ENCODE measurements around the gene ACKR1. TPM values are rescaled to one million over a fixed set of nuclear protein-coding genes. Genes with fewer than 3 reads are reported as not detected.

Gene ACKR1
- total RNA-seq, 4 donors from 2014 or later, result 5.4 to 51.2 (median 21.5) TPM

GRCh38 chr1:159187647-159188374 lies 16.9 kb upstream of the ACKR1 start:
- no peaks in the 10 kb centered on the region for H3K9me3 ChIP-seq
- no peaks in the 10 kb centered on the region for H3K27me3 ChIP-seq
- H3K36me3 ChIP-seq, result no peaks in the 10 kb centered on the region
- DNase-seq, result no peak
- peak overlapping the region in 1 of 4 donors; percentile 11 for H3K27ac ChIP-seq
- H3K4me1 ChIP-seq, result no peaks in the 10 kb centered on the region
- no peak for TF ChIP-seq POLR2A (IDR thresholded peaks at IDR 0.05)
- TF ChIP-seq, protein P1, sequence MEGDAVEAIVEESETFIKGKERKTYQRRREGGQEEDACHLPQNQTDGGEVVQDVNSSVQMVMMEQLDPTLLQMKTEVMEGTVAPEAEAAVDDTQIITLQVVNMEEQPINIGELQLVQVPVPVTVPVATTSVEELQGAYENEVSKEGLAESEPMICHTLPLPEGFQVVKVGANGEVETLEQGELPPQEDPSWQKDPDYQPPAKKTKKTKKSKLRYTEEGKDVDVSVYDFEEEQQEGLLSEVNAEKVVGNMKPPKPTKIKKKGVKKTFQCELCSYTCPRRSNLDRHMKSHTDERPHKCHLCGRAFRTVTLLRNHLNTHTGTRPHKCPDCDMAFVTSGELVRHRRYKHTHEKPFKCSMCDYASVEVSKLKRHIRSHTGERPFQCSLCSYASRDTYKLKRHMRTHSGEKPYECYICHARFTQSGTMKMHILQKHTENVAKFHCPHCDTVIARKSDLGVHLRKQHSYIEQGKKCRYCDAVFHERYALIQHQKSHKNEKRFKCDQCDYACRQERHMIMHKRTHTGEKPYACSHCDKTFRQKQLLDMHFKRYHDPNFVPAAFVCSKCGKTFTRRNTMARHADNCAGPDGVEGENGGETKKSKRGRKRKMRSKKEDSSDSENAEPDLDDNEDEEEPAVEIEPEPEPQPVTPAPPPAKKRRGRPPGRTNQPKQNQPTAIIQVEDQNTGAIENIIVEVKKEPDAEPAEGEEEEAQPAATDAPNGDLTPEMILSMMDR (IDR thresholded peaks at IDR 0.05), result no peak
- H3K4me3 ChIP-seq, result peak overlapping the region; percentile 13 to 30 (median 28)

DNA sequence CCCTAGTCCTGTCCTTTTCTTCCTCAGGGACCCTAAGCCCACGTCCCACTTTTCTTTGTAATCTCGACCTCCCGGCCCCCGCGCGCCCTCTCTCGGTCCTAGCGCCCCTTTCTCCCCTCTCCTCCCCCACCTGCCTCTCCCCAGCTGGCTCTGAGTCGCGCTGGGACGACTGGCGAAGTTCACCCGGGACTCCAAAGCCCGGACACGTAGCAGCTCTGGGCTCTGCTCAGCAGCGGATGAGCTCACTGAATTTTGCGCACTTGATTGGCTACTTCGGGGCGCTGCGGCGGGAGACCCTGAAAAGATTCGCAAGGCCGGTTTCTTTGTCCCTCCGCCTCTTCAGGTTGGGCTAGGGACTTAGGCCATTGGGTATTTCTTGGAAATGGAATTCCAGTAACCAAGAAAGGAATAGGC lies 16.3 kb upstream of the ACKR1 start:
- Histone ChIP-seq H3K27ac (peak overlapping the region in 1 of 4 donors; percentile 11), H3K4me1 (no peaks in the 10 kb centered on the region), H3K36me3 (no peaks in the 10 kb centered on the region), H3K27me3 (no peaks in the 10 kb centered on the region), H3K4me3 (peak overlapping the region; percentile 13 to 30 (median 28)), H3K9me3 (no peaks in the 10 kb centered on the region)
- peak in 2 of 3 donors; percentile 54 to 75 for DNase-seq
- no peak for TF ChIP-seq POLR2A (IDR thresholded peaks at IDR 0.05)
- TF ChIP-seq, protein P1 (IDR thresholded peaks at IDR 0.05), result no peak

GRCh38 chr1:159190441-159190840 lies 14.2 kb upstream of the ACKR1 start:
- Histone ChIP-seq H3K4me1 (no peaks in the 10 kb centered on the region), H3K27me3 (no peaks in the 10 kb centered on the region), H3K36me3 (no peaks in the 10 kb centered on the region), H3K4me3 (no peak overlapping the region), H3K9me3 (no peaks in the 10 kb centered on the region), H3K27ac (no peak overlapping the region)
- no peak for TF ChIP-seq POLR2A (IDR thresholded peaks at IDR 0.05)
- TF ChIP-seq, protein P1 (IDR thresholded peaks at IDR 0.05), result no peak
- no peak for DNase-seq

DNA sequence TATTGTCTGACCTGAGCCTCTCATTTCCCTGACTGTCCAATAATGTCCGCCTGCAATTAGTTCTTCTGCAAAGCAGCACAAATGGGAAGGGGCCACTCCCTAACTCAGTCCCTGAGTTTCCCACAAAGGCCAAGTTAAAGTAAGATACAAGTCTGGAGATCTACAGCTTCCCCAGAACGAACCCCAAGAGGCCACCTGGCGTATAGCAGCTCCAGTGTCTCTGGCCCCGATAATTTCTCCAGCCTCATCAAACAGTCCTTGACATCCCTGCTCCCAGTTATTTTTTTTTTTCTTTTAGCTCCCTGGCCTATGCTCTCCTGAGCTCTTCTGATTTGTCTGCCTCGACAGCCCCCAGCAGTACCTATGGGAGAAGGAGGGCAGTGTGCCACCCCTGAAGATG lies 8.1 kb upstream of the ACKR1 start:
- H3K4me1 ChIP-seq, result no peaks in the 10 kb centered on the region
- H3K27me3 ChIP-seq, result no peaks in the 10 kb centered on the region
- no peaks in the 10 kb centered on the region for H3K9me3 ChIP-seq
- no peak overlapping the region for H3K4me3 ChIP-seq
- H3K27ac ChIP-seq, result no peak overlapping the region
- no peak for TF ChIP-seq POLR2A (IDR thresholded peaks at IDR 0.05)
- TF ChIP-seq, protein P1 (IDR thresholded peaks at IDR 0.05), result no peak
- no peak for DNase-seq
- no peaks in the 10 kb centered on the region for H3K36me3 ChIP-seq

- Histone ChIP-seq H3K9me3 (no peaks in the 10 kb centered on the region), H3K36me3 (no peaks in the 10 kb centered on the region), H3K4me1 (no peaks in the 10 kb centered on the region), H3K4me3 (no peak overlapping the region), H3K27me3 (no peaks in the 10 kb centered on the region), H3K27ac (no peak overlapping the region)
- peak; percentile 55 to 86 (median 63) for DNase-seq
- TF ChIP-seq, protein P1 (IDR thresholded peaks at IDR 0.05), result peak; percentile 45 to 82 (median 75)
- TF ChIP-seq POLR2A (IDR thresholded peaks at IDR 0.05), result no peak
Measured at GRCh38 chr1:159197561-159198557, 6.8 kb upstream of the ACKR1 start.
